ENCODE results near the gene EFNA5.

- no peak for TF ChIP-seq CTCF (optimal IDR thresholded peaks at IDR 0.05 in 1 of 3, IDR thresholded peaks at IDR 0.05 in 1 of 3, conservative IDR thresholded peaks at IDR 0.05 in 1 of 3; ENCODE audit: extremely low read depth in 1 of 3, insufficient read depth in 2 of 3, low read length in 3 of 3)
- TF ChIP-seq EZH2 (IDR thresholded peaks at IDR 0.05; ENCODE audit: low read length) = no peak
Measured at GRCh38 chr5:107469064-107469463, 201.7 kb downstream of the EFNA5 start.

Data from keratinocyte (primary cell).